H1 (cell line): ENCODE data around the gene ALDH5A1. TPM values are rescaled to one million over a fixed set of nuclear protein-coding genes. Genes with fewer than 3 reads are reported as not detected.

ENCODE experiments used
- EZH2 ChIP-seq: fragments of 200-600 bp; sonication (generic); IDR thresholded peaks from 2 replicates; pipeline ENCODE4 v1.7.1; 2012; ENCODE audit warnings: low read depth, mild to moderate bottlenecking, moderate library complexity, low read length, inconsistent platforms; ENCODE audit not compliant: severe bottlenecking
- JUND ChIP-seq: IDR thresholded peaks from 2 replicates; pipeline ENCODE4 v1.6.1; 2011; ENCODE audit warnings: mild to moderate bottlenecking, improper control_type of control experiment, low read length
- RBBP5 ChIP-seq: IDR thresholded peaks from 2 replicates; pipeline ENCODE4 v1.7.1; 2012; ENCODE audit warnings: low read depth, mild to moderate bottlenecking, inconsistent platforms, low read length, moderate library complexity, borderline replicate concordance
- polyA plus RNA-seq, 7 experiments: library from polyadenylated mRNA; depleted of rRNA in 3 of 7; stranded (reverse) in 5 of 7; unstranded in 2 of 7; fragments of >200 nt in 5 of 7; fragments of 200-250 nt in 2 of 7; gene quantifications; 1 replicate in 5 of 7; 2 replicates in 1 of 7; 4 replicates in 1 of 7; pipeline versions ENCODE4 v1.2.1 to v1.2.3, GENCODE V29; 2011 to 2013; ENCODE audit warnings: missing spikeins in 2 of 7, mixed read lengths in 2 of 7
- total RNA-seq: library from RNA; stranded (reverse); fragmentation: NEBNext Ultra II Directional; extraction: Animal tissue kit (Norgen Biotek cat#: 25700); gene quantifications from 2 replicates; pipeline ENCODE4 v1.2.1, GENCODE V29; 2021

The ALDH5A1 gene
- total and polyA plus RNA-seq, 2 of the 8 experiments (the other 6 are each of a cell fraction or from before 2014, with no cell fraction given): 1.5 to 2.4 TPM

GRCh38 chr6:24534329-24534728 lies 39.6 kb downstream of the ALDH5A1 start (continued):
- no peak for TF ChIP-seq EZH2
- no peak for TF ChIP-seq JUND
- TF ChIP-seq RBBP5: no peak
